Endothelial cell of umbilical vein (primary cell): Measurements from ENCODE around the gene MAML2. TPM values are rescaled to one million over a fixed set of nuclear protein-coding genes. Genes with fewer than 3 reads are reported as not detected.

Experiments
- BruUV-seq: library from RNA; stranded (reverse); fragments of 400-500 nt; replicated peaks from 2 replicates; lab custom pipeline; 2021; lab: Mats Ljungman, UMichigan
- CTCF ChIA-PET: fragments of 300-600, 350-600 bp; sonication (Branson Sonifier 250); formaldehyde crosslinking; loops from one replicate; lab custom pipeline; 2021; ENCODE audit warnings: antibody characterized with exemption, inconsistent platforms; lab: Charles Lee
- POLR2A ChIA-PET: fragments of 300-600, 350-600 bp; sonication (Branson Sonifier 250); formaldehyde crosslinking; loops from one replicate; lab custom pipeline; 2021; ENCODE audit warnings: antibody characterized with exemption, inconsistent platforms; lab: Charles Lee
- DNase-seq: peaks from one replicate; pipeline ENCODE4 v3.0.0-alpha.2; 2011; ENCODE audit warnings: low read depth, low spot score
- FAIRE-seq: peaks from 2 replicates; lab custom pipeline; 2011; peaks lifted over from hg19 to GRCh38; lab: Jason Lieb, UNC
- H2AFZ ChIP-seq: 2 replicates; pipeline ENCODE4 v1.6.0; 2012; ENCODE audit warnings: low read depth, low read length, control low read depth, inconsistent platforms
- H3K27ac ChIP-seq: 2 replicates; pipeline ENCODE4 v1.5.1; 2011; ENCODE audit warnings: low read depth, mild to moderate bottlenecking, control low read depth, low read length, moderate library complexity; ENCODE audit not compliant: insufficient read depth
- H3K27me3 ChIP-seq, 2 experiments: 2 replicates each; pipeline versions ENCODE4 v1.6.0 to v1.6.1; 2011; ENCODE audit warnings: low read length in 2 of 2, mixed read lengths in 1 of 2; ENCODE audit not compliant: control insufficient read depth in 2 of 2, insufficient read depth in 2 of 2
- H3K36me3 ChIP-seq, 2 experiments: 2 replicates in 1 of 2; 3 replicates in 1 of 2; pipeline ENCODE4 v1.5.1; 2011; ENCODE audit warnings: low read length in 2 of 2, mild to moderate bottlenecking in 1 of 2, moderate library complexity in 1 of 2; ENCODE audit not compliant: control insufficient read depth in 2 of 2, insufficient read depth in 2 of 2; ENCODE audit errors: extremely low read depth in 1 of 2
- H3K4me1 ChIP-seq: 3 replicates; pipeline ENCODE4 v1.5.1; 2011; ENCODE audit warnings: mild to moderate bottlenecking, low read length; ENCODE audit not compliant: control insufficient read depth, insufficient read depth; ENCODE audit errors: extremely low read depth
- H3K4me2 ChIP-seq: 2 replicates; pipeline ENCODE4 v1.6.1; 2011; ENCODE audit warnings: low read length, control low read depth, mixed read lengths; ENCODE audit not compliant: insufficient read depth
- H3K4me3 ChIP-seq, 3 experiments: fragments of 200-600 bp in 1 of 3; sonication (generic), shearing (Covaris generic) in 1 of 3; replicated peaks in 1 of 3; 2 replicates each; pipeline ENCODE4 v1.5.1; 2011 to 2016; ENCODE audit warnings: control low read depth in 3 of 3, low read length in 3 of 3, mild to moderate bottlenecking in 2 of 3, inconsistent platforms in 1 of 3, low read depth in 1 of 3, moderate library complexity in 1 of 3; ENCODE audit not compliant: insufficient read depth in 1 of 3
- H3K79me2 ChIP-seq: 2 replicates; pipeline ENCODE4 v1.6.0; 2012; ENCODE audit warnings: low read length, inconsistent platforms; ENCODE audit not compliant: control insufficient read depth, insufficient read depth
- H3K9ac ChIP-seq: replicated peaks from 2 replicates; pipeline ENCODE3; 2011; ENCODE audit warnings: low read length, control low read depth; ENCODE audit not compliant: insufficient read depth; ENCODE audit errors: extremely low read depth
- H3K9me1 ChIP-seq: replicated peaks from 3 replicates; pipeline ENCODE4 v1.6.0; 2011; ENCODE audit warnings: mild to moderate bottlenecking, low read length; ENCODE audit not compliant: control insufficient read depth, insufficient read depth; ENCODE audit errors: extremely low read depth
- H3K9me3 ChIP-seq: replicated peaks from 2 replicates; pipeline ENCODE4 v1.5.1; 2012; ENCODE audit warnings: low read length, inconsistent platforms; ENCODE audit not compliant: control insufficient read depth, insufficient read depth
- H4K20me1 ChIP-seq: replicated peaks from 2 replicates; pipeline ENCODE3; 2011; ENCODE audit warnings: mild to moderate bottlenecking, low read length; ENCODE audit not compliant: control insufficient read depth, insufficient read depth; ENCODE audit errors: extremely low read depth
- CTCF ChIP-seq, 2 donors: IDR thresholded peaks; 1 replicate in 1 of 2; 2 replicates in 1 of 2; pipeline ENCODE4 v1.5.1; 2011; ENCODE audit warnings: low read length in 2 of 2, mild to moderate bottlenecking in 2 of 2, moderate library complexity in 2 of 2, control low read depth in 1 of 2, inconsistent platforms in 1 of 2, low read depth in 1 of 2; ENCODE audit not compliant: insufficient read depth in 1 of 2; ENCODE audit errors: extremely low read depth in 1 of 2
- GATA2 ChIP-seq: IDR thresholded peaks from 2 replicates; pipeline ENCODE4 v1.7.0; 2011; ENCODE audit warnings: low read depth, mild to moderate bottlenecking, moderate library complexity, mixed read lengths, low read length; ENCODE audit not compliant: insufficient read length, insufficient read depth
- JUN ChIP-seq: IDR thresholded peaks from 2 replicates; pipeline ENCODE4 v1.6.1; 2011; ENCODE audit warnings: borderline replicate concordance, low read depth; ENCODE audit not compliant: insufficient read length, insufficient read depth
- MAX ChIP-seq: IDR thresholded peaks from 2 replicates; pipeline ENCODE4 v1.6.1; 2011; ENCODE audit not compliant: insufficient read depth, insufficient read length
- MYC ChIP-seq: IDR thresholded peaks from one replicate; pipeline ENCODE4 v1.6.1; 2011; ENCODE audit warnings: mild to moderate bottlenecking, low read depth, low read length
- POLR2A ChIP-seq: IDR thresholded peaks from 2 replicates; pipeline ENCODE4 v1.6.1; 2012; ENCODE audit warnings: low read depth, mild to moderate bottlenecking, control low read depth, low read length
- POLR2AphosphoS5 ChIP-seq: IDR thresholded peaks from 2 replicates; pipeline ENCODE4 v1.6.1; 2012; ENCODE audit warnings: low read depth, mild to moderate bottlenecking, control low read depth, low read length, moderate library complexity; ENCODE audit not compliant: insufficient read depth
- dilution Hi-C: fragments of 300-500 bp; cut with MboI; formaldehyde crosslinking; loops from one replicate; pipeline ENCODE4 v1.15.0; 2019; ENCODE audit warnings: low sequenced_read_pairs; ENCODE audit not compliant: extremely low pct_ligation_motif_present
- intact Hi-C: fragments of 100-400 bp; cut with micrococcal nuclease; formaldehyde crosslinking; loops from one replicate; pipeline ENCODE4 v1.10.0; 2022
- polyA plus RNA-seq, 4 experiments: library from polyadenylated mRNA; depleted of rRNA in 3 of 4; stranded (reverse) in 3 of 4; unstranded in 1 of 4; fragments of >200 nt; gene quantifications; 2 replicates each; pipeline versions ENCODE4 v1.2.1 to v1.2.3, GENCODE V29; 2011 to 2012; ENCODE audit warnings: missing spikeins in 1 of 4
- total RNA-seq: library from RNA; stranded (reverse); gene quantifications from 2 replicates; pipeline ENCODE4 v1.2.3, GENCODE V29; 2021

MAML2 gene
- total and polyA plus RNA-seq, 2 donors (not counting 3 experiments of a cell fraction or from before 2014, with no cell fraction given) = 12.4 to 16.8 TPM

GRCh38 chr11:95968585-95968984 lies 374.4 kb downstream of the MAML2 start:
- POLR2A ChIA-PET = no interaction called here
- DNase-seq (peak; percentile 13), FAIRE-seq (no peak)
- dilution Hi-C loops (no loop called here), intact Hi-C loops (loop anchor here (1.0 to 2.0 kb wide), 2 partner anchors 118 to 132 kb away; no protein-coding TSS in a partner anchor)
- Histone ChIP-seq H3K9me3 (no peaks in the 10 kb centered on the region), H3K9ac (no peak overlapping the region), H3K4me3 (no peak overlapping the region), H3K36me3 (no peaks in the 10 kb centered on the region), H3K9me1 (no peaks in the 10 kb centered on the region), H3K79me2 (no peaks in the 10 kb centered on the region), H3K27ac (no peak overlapping the region), H4K20me1 (no peaks in the 10 kb centered on the region), H2AFZ (no peak overlapping the region), H3K27me3 (no peaks in the 10 kb centered on the region), H3K4me2 (no peak overlapping the region), H3K4me1 (no peaks in the 10 kb centered on the region)
- TF ChIP-seq CTCF (IDR thresholded peaks at IDR 0.05; ENCODE audit: extremely low read depth in 1 of 2, insufficient read depth in 1 of 2, low read depth in 1 of 2, low read length in 2 of 2) (peak; percentile 16 to 23), MAX (no peak), GATA2 (no peak), POLR2A (no peak), JUN (no peak), MYC (no peak), POLR2AphosphoS5 (no peak)
- no TSS peak for BruUV-seq
- CTCF ChIA-PET = interaction anchor here (0.6 to 4.4 kb wide), 12 partner anchors 12 to 425 kb away, joined by 3 to 33 read pairs (median 4); partner anchors contain the start of gene MAML2
